ENCODE results near the gene RASGRP1.

- TF ChIP-seq TOX (CRISPR knock-in tag; IDR thresholded peaks at IDR 0.05; ENCODE audit: borderline replicate concordance) (no peak), ARNTL (CRISPR knock-in tag; IDR thresholded peaks at IDR 0.05; ENCODE audit: borderline replicate concordance, low read depth) (no peak), GLIS3 (CRISPR knock-in tag; IDR thresholded peaks at IDR 0.05) (no peak), ZNF8 (CRISPR knock-in tag; IDR thresholded peaks at IDR 0.05) (no peak), ZC3H10 (CRISPR knock-in tag; IDR thresholded peaks at IDR 0.05) (no peak), PPARA (CRISPR knock-in tag; IDR thresholded peaks at IDR 0.05; ENCODE audit: borderline replicate concordance) (no peak), PATZ1 (CRISPR knock-in tag; IDR thresholded peaks at IDR 0.05; ENCODE audit: borderline replicate concordance) (no peak), ISL1 (CRISPR knock-in tag; IDR thresholded peaks at IDR 0.05) (no peak), ZFP30 (CRISPR knock-in tag; IDR thresholded peaks at IDR 0.05) (no peak), ZFP3 (CRISPR knock-in tag; IDR thresholded peaks at IDR 0.05) (no peak), ESRRG (CRISPR knock-in tag; IDR thresholded peaks at IDR 0.05) (no peak)
Measured at GRCh38 chr15:38559131-38559530, 5.5 kb downstream of the RASGRP1 start.

Data from SK-N-SH treated with all-trans-retinoic acid at 6 μM for 48 hours (cell line).